Measurements from ENCODE around the gene DPEP3. TPM values are rescaled to one million over a fixed set of nuclear protein-coding genes. Genes with fewer than 3 reads are reported as not detected.

Gene DPEP3
- total RNA-seq, 1 donor from 2014 or later = not detected

- no peaks in the 10 kb centered on the region for H3K9me3 Mint-ChIP-seq
- H3K4me1 Mint-ChIP-seq (ENCODE audit: unreplicated experiment) = peaks cover 28% of the 10 kb centered on the region
- DNase-seq (ENCODE audit: extremely low spot score, unreplicated experiment) = no peak
- peaks cover 7% of the 10 kb centered on the region for H3K27me3 Mint-ChIP-seq
- no peak for TF ChIP-seq CTCF (conservative IDR thresholded peaks at IDR 0.05)
- peak overlapping the region; percentile 98 for H3K27ac Mint-ChIP-seq
- peaks cover 12% of the 10 kb centered on the region for H3K36me3 Mint-ChIP-seq
- H3K4me3 Mint-ChIP-seq = peak overlapping the region; percentile 89
Observed at GRCh38 chr16:67965668-67966548, 14.4 kb downstream of the DPEP3 start.

GRCh38 chr16:67964477-67965131 is 15.7 kb downstream of the DPEP3 start:
- H3K4me3 Mint-ChIP-seq = peak overlapping the region; percentile 49
- no peak for DNase-seq (ENCODE audit: extremely low spot score, unreplicated experiment)
- no peak for TF ChIP-seq CTCF (conservative IDR thresholded peaks at IDR 0.05)
- H3K36me3 Mint-ChIP-seq = peaks cover 13% of the 10 kb centered on the region
- H3K4me1 Mint-ChIP-seq (ENCODE audit: unreplicated experiment) = peaks cover 28% of the 10 kb centered on the region
- H3K9me3 Mint-ChIP-seq = no peaks in the 10 kb centered on the region
- H3K27ac Mint-ChIP-seq = peak overlapping the region; percentile 55
- H3K27me3 Mint-ChIP-seq = peaks cover 7% of the 10 kb centered on the region

GRCh38 chr16:67963662-67964321 is 16.5 kb downstream of the DPEP3 start:
- H3K27me3 Mint-ChIP-seq = peaks cover 3% of the 10 kb centered on the region
- H3K36me3 Mint-ChIP-seq = peaks cover 13% of the 10 kb centered on the region
- no peak for TF ChIP-seq CTCF (conservative IDR thresholded peaks at IDR 0.05)

GRCh38 chr16:67963292-67963661 is 17.0 kb downstream of the DPEP3 start:
- Mint-ChIP-seq H3K36me3 (peaks cover 16% of the 10 kb centered on the region), H3K9me3 (no peaks in the 10 kb centered on the region), H3K27me3 (peaks cover 3% of the 10 kb centered on the region), H3K4me1 (ENCODE audit: unreplicated experiment) (peaks cover 28% of the 10 kb centered on the region), H3K4me3 (no peak overlapping the region), H3K27ac (no peak overlapping the region)
- no peak for TF ChIP-seq CTCF (conservative IDR thresholded peaks at IDR 0.05)
- DNase-seq (ENCODE audit: extremely low spot score, unreplicated experiment) = no peak

More at GRCh38 chr16:67963662-67964321, 16.5 kb downstream of the DPEP3 start:
- Mint-ChIP-seq H3K9me3 (no peaks in the 10 kb centered on the region), H3K27ac (no peak overlapping the region), H3K4me1 (ENCODE audit: unreplicated experiment) (peaks cover 28% of the 10 kb centered on the region), H3K4me3 (no peak overlapping the region)
- DNase-seq (ENCODE audit: extremely low spot score, unreplicated experiment) = no peak

GRCh38 chr16:67962135-67962534 is 18.2 kb downstream of the DPEP3 start:
- Mint-ChIP-seq H3K4me1 (ENCODE audit: unreplicated experiment) (peaks cover 21% of the 10 kb centered on the region), H3K27ac (no peak overlapping the region), H3K9me3 (no peaks in the 10 kb centered on the region), H3K27me3 (no peaks in the 10 kb centered on the region), H3K36me3 (peaks cover 18% of the 10 kb centered on the region), H3K4me3 (no peak overlapping the region)
- DNase-seq (ENCODE audit: extremely low spot score, unreplicated experiment) = no peak
- TF ChIP-seq CTCF (conservative IDR thresholded peaks at IDR 0.05) = no peak
